ENCODE results near the gene SLC43A1. TPM values are rescaled to one million over a fixed set of nuclear protein-coding genes. Genes with fewer than 3 reads are reported as not detected.
"Not testable (repeated sequence)": the region's sequence is repeated elsewhere in the genome, so short reads cannot be mapped to it uniquely, and the experiment has no call there.

SLC43A1 gene
- polyA plus RNA-seq, 1 of the 3 experiments (the other 2 are of a cell fraction) = 4.4 TPM

DNA sequence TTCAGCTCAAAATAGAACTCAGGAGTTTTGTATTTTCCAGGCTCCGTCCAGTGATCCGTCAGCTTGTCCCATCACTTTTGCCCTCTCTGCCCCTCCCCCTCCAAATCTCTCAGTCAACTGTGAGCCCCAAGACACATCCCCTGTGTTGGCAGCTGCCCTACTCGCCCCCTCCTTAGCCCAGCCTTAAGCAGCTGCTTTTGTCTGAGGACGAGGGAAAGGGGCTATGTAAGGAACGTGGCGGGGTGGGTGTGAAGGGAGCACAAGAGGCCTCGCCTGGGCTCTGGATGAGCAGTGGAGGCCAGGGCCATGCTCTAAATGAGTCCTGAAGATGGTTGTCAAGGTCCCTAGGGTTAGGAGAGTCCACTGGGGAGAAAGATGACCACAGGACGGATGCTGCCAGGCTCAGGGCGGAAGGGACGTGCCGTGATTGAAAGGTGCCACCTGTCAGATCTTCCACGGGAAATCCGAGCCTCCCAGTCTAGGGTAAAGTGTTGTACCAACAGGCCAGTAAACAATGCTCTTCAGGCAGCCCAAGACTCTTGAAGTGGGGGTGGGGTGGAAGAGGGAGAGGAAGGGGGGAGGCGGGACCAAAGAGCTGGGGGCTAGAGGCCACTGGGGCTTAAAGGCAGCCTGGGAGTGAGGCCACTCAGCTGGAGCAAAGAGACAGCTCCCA is 21.6 kb upstream of the SLC43A1 start, which contains the start of gene SMTNL1:
Gene SMTNL1 (plus strand): TSS at position 649 of the 673 bp plus-strand sequence. CDS start 5,048 bp downstream, outside the sequence.
- no peaks in the 10 kb centered on the region for H3F3A ChIP-seq (replicated peaks; ENCODE audit: insufficient read depth)
- no peak for TF ChIP-seq REST (IDR thresholded peaks at IDR 0.05; ENCODE audit: low read depth, low read length)
- TF ChIP-seq FOSL2 (IDR thresholded peaks at IDR 0.05; ENCODE audit: borderline replicate concordance, low read depth) = no peak
- TF ChIP-seq GABPA (IDR thresholded peaks at IDR 0.05; ENCODE audit: low read depth) = no peak
- no peak for TF ChIP-seq TAF1 (IDR thresholded peaks at IDR 0.05; ENCODE audit: borderline replicate concordance, low read depth, low read length)
- TF ChIP-seq ZBTB33 (IDR thresholded peaks at IDR 0.05; ENCODE audit: borderline replicate concordance, low read depth) = no peak
- no peak for TF ChIP-seq SIN3A (IDR thresholded peaks at IDR 0.05; ENCODE audit: borderline replicate concordance, low read depth, low read length)
- TF ChIP-seq TCF12 (IDR thresholded peaks at IDR 0.05) = no peak
- TF ChIP-seq POLR2AphosphoS5 (IDR thresholded peaks at IDR 0.05; ENCODE audit: low read depth, low read length) = no peak
- no peak for TF ChIP-seq GATA2 (CRISPR knock-in tag; IDR thresholded peaks at IDR 0.05)
- TF ChIP-seq, protein P1, sequence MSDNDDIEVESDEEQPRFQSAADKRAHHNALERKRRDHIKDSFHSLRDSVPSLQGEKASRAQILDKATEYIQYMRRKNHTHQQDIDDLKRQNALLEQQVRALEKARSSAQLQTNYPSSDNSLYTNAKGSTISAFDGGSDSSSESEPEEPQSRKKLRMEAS (IDR thresholded peaks at IDR 0.05; ENCODE audit: low read depth) = no peak
- TF ChIP-seq NRF1 (IDR thresholded peaks at IDR 0.05; ENCODE audit: low read depth, low read length) = no peak
- no peak for TF ChIP-seq EP300 (IDR thresholded peaks at IDR 0.05; ENCODE audit: borderline replicate concordance in 1 of 2, low read depth in 1 of 2, low read length in 1 of 2)
- no peak for TF ChIP-seq PBX3 (IDR thresholded peaks at IDR 0.05)
- TF ChIP-seq EZH2phosphoT487 (IDR thresholded peaks at IDR 0.05; ENCODE audit: borderline replicate concordance, low read depth) = no peak
- no peak for TF ChIP-seq SMC3 (IDR thresholded peaks at IDR 0.05; ENCODE audit: low read depth, low read length)
- TF ChIP-seq NFIC (IDR thresholded peaks at IDR 0.05; ENCODE audit: borderline replicate concordance) = no peak
- TF ChIP-seq, protein P2, sequence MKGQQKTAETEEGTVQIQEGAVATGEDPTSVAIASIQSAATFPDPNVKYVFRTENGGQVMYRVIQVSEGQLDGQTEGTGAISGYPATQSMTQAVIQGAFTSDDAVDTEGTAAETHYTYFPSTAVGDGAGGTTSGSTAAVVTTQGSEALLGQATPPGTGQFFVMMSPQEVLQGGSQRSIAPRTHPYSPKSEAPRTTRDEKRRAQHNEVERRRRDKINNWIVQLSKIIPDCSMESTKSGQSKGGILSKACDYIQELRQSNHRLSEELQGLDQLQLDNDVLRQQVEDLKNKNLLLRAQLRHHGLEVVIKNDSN (IDR thresholded peaks at IDR 0.05; ENCODE audit: borderline replicate concordance, low read depth) = no peak
- TF ChIP-seq RXRA (IDR thresholded peaks at IDR 0.05; ENCODE audit: borderline replicate concordance, low read depth) = no peak
- no peak for TF ChIP-seq FOXJ3 (CRISPR knock-in tag; IDR thresholded peaks at IDR 0.05)
- no peaks in the 10 kb centered on the region for H3K27me3 ChIP-seq (ENCODE audit: insufficient read depth)
- WGBS (ENCODE audit: low lambda C conversion rate) = 68% methylated on average over 9 of the region's 14 CpGs
- H3K36me3 ChIP-seq (replicated peaks in 1 of 2; ENCODE audit: control insufficient read depth in 1 of 2, insufficient read depth in 2 of 2, low read length in 1 of 2) = no peaks in the 10 kb centered on the region
- no peak within 1 kb of the TSS for H3K9ac ChIP-seq
- H4K20me1 ChIP-seq (ENCODE audit: insufficient read depth) = no peaks in the 10 kb centered on the region
- ChIA-PET CTCF (interaction anchor here (1.2 to 3.0 kb wide), 3 partner anchors 10 to 107 kb away, joined by 3 to 14 read pairs (median 5); no protein-coding TSS in a partner anchor), POLR2A (no interaction called here)
- H2AFZ ChIP-seq (ENCODE audit: low read depth) = no peak within 1 kb of the TSS
- no peak within 1 kb of the TSS for H3K4me3 ChIP-seq (ENCODE audit: low read depth in 2 of 2, low read length in 1 of 2)
- no peaks in the 10 kb centered on the region for H3K79me2 ChIP-seq (ENCODE audit: insufficient read depth)
- no peak within 1 kb of the TSS for H3K27ac ChIP-seq (ENCODE audit: low read depth in 2 of 2, low read length in 1 of 2)
- DNase-seq = no peak
- H3K4me1 ChIP-seq (ENCODE audit: control insufficient read depth in 1 of 2, insufficient read depth in 2 of 2, low read depth in 1 of 2, low read length in 1 of 2) = no peaks in the 10 kb centered on the region
- no peak within 1 kb of the TSS for H3K4me2 ChIP-seq
- H3K9me3 ChIP-seq = no peaks in the 10 kb centered on the region
- H3K9me2 ChIP-seq = no peaks in the 10 kb centered on the region

DNA sequence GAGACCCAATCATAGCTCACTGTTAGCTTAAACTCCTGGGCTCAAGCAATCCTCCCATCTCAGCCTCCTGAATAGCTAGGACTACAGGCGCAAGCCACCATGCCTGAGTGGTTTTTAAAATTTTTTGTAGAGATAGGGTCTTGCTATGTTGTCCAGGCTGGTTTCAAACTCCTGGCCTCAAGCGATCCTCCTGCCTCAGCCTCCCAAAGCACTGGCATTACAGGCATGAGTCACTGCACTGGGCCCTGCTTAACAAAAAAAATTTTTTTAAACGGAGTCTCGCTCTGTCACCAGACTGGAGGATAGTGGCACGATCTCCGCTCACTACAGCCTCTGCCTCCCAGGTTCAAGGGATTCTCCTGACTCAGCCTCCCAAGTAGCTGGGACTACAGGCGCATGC is 18.9 kb upstream of the SLC43A1 start:
- H3K27me3 ChIP-seq (ENCODE audit: insufficient read depth); H3K27ac ChIP-seq (ENCODE audit: low read depth in 2 of 2, low read length in 1 of 2); H3K9me2 ChIP-seq; H3K4me2 ChIP-seq; POLR2A ChIA-PET; H3K4me3 ChIP-seq (ENCODE audit: low read depth in 2 of 2, low read length in 1 of 2); H3K36me3 ChIP-seq (replicated peaks in 1 of 2; ENCODE audit: control insufficient read depth in 1 of 2, insufficient read depth in 2 of 2, low read length in 1 of 2); H4K20me1 ChIP-seq (ENCODE audit: insufficient read depth); H3K4me1 ChIP-seq (ENCODE audit: control insufficient read depth in 1 of 2, insufficient read depth in 2 of 2, low read depth in 1 of 2, low read length in 1 of 2); H3F3A ChIP-seq (replicated peaks; ENCODE audit: insufficient read depth); H3K9ac ChIP-seq; H2AFZ ChIP-seq (ENCODE audit: low read depth); DNase-seq; H3K9me3 ChIP-seq: not testable (repeated sequence)
- WGBS (ENCODE audit: low lambda C conversion rate) = 70% methylated on average over 7 of the region's 7 CpGs
- peaks cover 12% of the 10 kb centered on the region for H3K79me2 ChIP-seq (ENCODE audit: insufficient read depth)
- CTCF ChIA-PET = interaction anchor here (0.9 to 14.1 kb wide), 3 partner anchors 9 to 110 kb away, joined by 3 to 517 read pairs (median 8); no protein-coding TSS in a partner anchor

All from SK-N-SH (cell line).